ENCODE measurements around the gene PTPRN.

DNA sequence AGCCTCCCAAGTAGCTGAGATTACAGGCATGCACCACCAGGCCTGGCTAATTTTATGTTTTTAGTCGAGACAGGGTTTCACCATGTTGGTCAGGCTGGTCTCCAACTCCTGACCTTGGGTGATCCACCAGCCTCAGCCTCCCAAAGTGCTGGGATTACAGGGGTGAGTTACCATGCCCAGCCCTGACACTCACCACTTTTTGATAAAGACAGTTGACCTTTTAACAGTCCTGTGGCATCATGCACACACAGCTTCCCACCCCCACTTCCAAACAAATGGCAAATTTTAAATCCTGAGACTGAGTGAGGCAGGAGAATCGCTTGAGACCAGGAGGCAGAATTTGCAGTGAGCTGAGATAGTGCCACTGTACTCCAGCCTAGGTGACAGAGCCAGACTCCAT lies 36.2 kb downstream of the PTPRN start:
- TF ChIP-seq, protein P1, sequence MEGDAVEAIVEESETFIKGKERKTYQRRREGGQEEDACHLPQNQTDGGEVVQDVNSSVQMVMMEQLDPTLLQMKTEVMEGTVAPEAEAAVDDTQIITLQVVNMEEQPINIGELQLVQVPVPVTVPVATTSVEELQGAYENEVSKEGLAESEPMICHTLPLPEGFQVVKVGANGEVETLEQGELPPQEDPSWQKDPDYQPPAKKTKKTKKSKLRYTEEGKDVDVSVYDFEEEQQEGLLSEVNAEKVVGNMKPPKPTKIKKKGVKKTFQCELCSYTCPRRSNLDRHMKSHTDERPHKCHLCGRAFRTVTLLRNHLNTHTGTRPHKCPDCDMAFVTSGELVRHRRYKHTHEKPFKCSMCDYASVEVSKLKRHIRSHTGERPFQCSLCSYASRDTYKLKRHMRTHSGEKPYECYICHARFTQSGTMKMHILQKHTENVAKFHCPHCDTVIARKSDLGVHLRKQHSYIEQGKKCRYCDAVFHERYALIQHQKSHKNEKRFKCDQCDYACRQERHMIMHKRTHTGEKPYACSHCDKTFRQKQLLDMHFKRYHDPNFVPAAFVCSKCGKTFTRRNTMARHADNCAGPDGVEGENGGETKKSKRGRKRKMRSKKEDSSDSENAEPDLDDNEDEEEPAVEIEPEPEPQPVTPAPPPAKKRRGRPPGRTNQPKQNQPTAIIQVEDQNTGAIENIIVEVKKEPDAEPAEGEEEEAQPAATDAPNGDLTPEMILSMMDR (optimal IDR thresholded peaks at IDR 0.05 in 1 of 3, IDR thresholded peaks at IDR 0.05 in 1 of 3, conservative IDR thresholded peaks at IDR 0.05 in 1 of 3; ENCODE audit: extremely low read depth in 1 of 3, insufficient read depth in 2 of 3, low read length in 3 of 3) = no peak
- no peak for TF ChIP-seq EZH2 (IDR thresholded peaks at IDR 0.05; ENCODE audit: low read length)

Data from keratinocyte (primary cell).